Measurements from ENCODE around the gene ENAH. TPM values are rescaled to one million over a fixed set of nuclear protein-coding genes. Genes with fewer than 3 reads are reported as not detected.

Gene ENAH
- total and polyA plus RNA-seq, 2 donors (not counting 1 experiment from before 2014, with no cell fraction given) = 1.3 to 1.6 TPM

DNA sequence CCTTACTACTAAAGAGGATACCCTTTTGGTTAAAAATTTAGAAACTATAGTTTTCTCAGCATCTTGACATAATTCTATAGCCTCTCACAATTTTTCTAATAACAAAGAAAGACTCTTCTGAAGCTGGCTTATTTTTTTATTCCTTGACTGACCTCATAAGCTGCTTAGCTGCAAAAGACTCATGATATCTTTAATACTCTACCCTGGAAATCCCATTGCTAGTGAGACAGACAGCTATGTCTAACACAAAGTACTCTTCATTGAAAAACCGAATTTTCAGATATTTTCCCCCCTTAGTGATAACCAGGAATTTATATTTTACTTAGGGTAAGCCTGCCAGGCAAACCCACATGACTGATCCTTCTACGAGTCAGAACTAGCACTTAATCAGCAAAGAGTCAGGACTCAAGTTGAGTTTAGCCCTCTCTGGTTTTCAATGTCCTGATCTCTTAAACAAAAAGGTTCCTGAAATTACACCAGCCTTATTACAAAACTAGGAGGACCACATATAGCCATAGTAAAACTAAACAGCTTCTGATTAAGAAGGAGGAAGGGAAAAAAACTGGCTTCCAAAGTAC is 56.9 kb downstream of the ENAH start:
- peaks cover 0 to 1% (median 0%) of the 10 kb centered on the region in 3 donors for H3K9me3 ChIP-seq (ENCODE audit: control extremely low read depth in 1 of 3, control insufficient read depth in 2 of 3, insufficient read depth in 1 of 3, low read length in 2 of 3)
- 88% methylated on average over 1 of the region's 2 CpGs for WGBS (ENCODE audit: insufficient coverage)
- Mint-ChIP-seq H3K9me3 (ENCODE audit: insufficient read depth) (no peaks in the 10 kb centered on the region), H3K4me1 (no peaks in the 10 kb centered on the region), H3K4me3 (no peak overlapping the region), H3K27ac (no peak overlapping the region), H3K27me3 (peaks cover 9% of the 10 kb centered on the region)
- no peak overlapping the region for H3K27ac ChIP-seq (ENCODE audit: low read length in 2 of 2)
- H3K4me1 ChIP-seq (ENCODE audit: control insufficient read depth in 2 of 2, insufficient read depth in 2 of 2, low read length in 2 of 2) = no peaks in the 10 kb centered on the region
- H3K4me3 ChIP-seq (ENCODE audit: control extremely low read depth in 1 of 5, extremely low read depth in 1 of 5, insufficient read depth in 1 of 5, low read depth in 2 of 5, low read length in 4 of 5) = no peak overlapping the region
- H3K36me3 ChIP-seq (replicated peaks in 1 of 2; ENCODE audit: control extremely low read depth in 1 of 2, control insufficient read depth in 1 of 2, extremely low read depth in 1 of 2, insufficient read depth in 2 of 2, low read length in 1 of 2) = no peaks in the 10 kb centered on the region
- no peaks in the 10 kb centered on the region for H4K20me1 ChIP-seq (ENCODE audit: control insufficient read depth, insufficient read depth, low read length, poor library complexity, severe bottlenecking)
- TF ChIP-seq, protein P1, sequence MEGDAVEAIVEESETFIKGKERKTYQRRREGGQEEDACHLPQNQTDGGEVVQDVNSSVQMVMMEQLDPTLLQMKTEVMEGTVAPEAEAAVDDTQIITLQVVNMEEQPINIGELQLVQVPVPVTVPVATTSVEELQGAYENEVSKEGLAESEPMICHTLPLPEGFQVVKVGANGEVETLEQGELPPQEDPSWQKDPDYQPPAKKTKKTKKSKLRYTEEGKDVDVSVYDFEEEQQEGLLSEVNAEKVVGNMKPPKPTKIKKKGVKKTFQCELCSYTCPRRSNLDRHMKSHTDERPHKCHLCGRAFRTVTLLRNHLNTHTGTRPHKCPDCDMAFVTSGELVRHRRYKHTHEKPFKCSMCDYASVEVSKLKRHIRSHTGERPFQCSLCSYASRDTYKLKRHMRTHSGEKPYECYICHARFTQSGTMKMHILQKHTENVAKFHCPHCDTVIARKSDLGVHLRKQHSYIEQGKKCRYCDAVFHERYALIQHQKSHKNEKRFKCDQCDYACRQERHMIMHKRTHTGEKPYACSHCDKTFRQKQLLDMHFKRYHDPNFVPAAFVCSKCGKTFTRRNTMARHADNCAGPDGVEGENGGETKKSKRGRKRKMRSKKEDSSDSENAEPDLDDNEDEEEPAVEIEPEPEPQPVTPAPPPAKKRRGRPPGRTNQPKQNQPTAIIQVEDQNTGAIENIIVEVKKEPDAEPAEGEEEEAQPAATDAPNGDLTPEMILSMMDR (IDR thresholded peaks at IDR 0.05) = no peak
- no peak for TF ChIP-seq EZH2 (IDR thresholded peaks at IDR 0.05; ENCODE audit: borderline replicate concordance, insufficient read depth, low read depth, low read length, poor library complexity, severe bottlenecking)
- no peaks in the 10 kb centered on the region for H3K79me2 ChIP-seq (ENCODE audit: control insufficient read depth, insufficient read depth, low read length)
- ChIA-PET CTCF (interaction anchor here (1.0 kb wide), 1 partner anchor 10 kb away, joined by 3 read pairs; no protein-coding TSS in a partner anchor), POLR2A (no interaction called here)
- H3K27me3 ChIP-seq (replicated peaks in 1 of 4; ENCODE audit: control extremely low read depth in 1 of 4, control insufficient read depth in 3 of 4, insufficient read depth in 4 of 4, low read length in 3 of 4) = peaks cover 0 to 2% (median 0%) of the 10 kb centered on the region in 4 experiments
- H2AFZ ChIP-seq (ENCODE audit: insufficient read depth, low read depth, low read length, poor library complexity, severe bottlenecking) = no peak overlapping the region
- no peak overlapping the region for H3K4me2 ChIP-seq (replicated peaks; ENCODE audit: low read depth, low read length, poor library complexity, severe bottlenecking)
- ATAC-seq (ENCODE audit: low read depth) = no peak
- DNase-seq = no peak
- no peak overlapping the region for H3K9ac ChIP-seq (ENCODE audit: low read length)
- intact Hi-C loops (cut with micrococcal nuclease) = no loop called here

- TF ChIP-seq EZH2 (IDR thresholded peaks at IDR 0.05; ENCODE audit: borderline replicate concordance, insufficient read depth, low read depth, low read length, poor library complexity, severe bottlenecking) = no peak
- TF ChIP-seq, protein P1 (IDR thresholded peaks at IDR 0.05) = no peak
- no peak overlapping the region for H2AFZ ChIP-seq (ENCODE audit: insufficient read depth, low read depth, low read length, poor library complexity, severe bottlenecking)
- H3K27ac ChIP-seq (ENCODE audit: low read length in 2 of 2) = no peak overlapping the region
- H3K4me3 Mint-ChIP-seq = no peak overlapping the region
- H3K79me2 ChIP-seq (ENCODE audit: control insufficient read depth, insufficient read depth, low read length) = no peaks in the 10 kb centered on the region
- ChIA-PET POLR2A (no interaction called here), CTCF (interaction anchor here (0.7 kb wide), 1 partner anchor 16 kb away, joined by 3 read pairs; no protein-coding TSS in a partner anchor)
- no peak overlapping the region for H3K9ac ChIP-seq (ENCODE audit: low read length)
- no peaks in the 10 kb centered on the region for H4K20me1 ChIP-seq (ENCODE audit: control insufficient read depth, insufficient read depth, low read length, poor library complexity, severe bottlenecking)
- H3K27me3 ChIP-seq (replicated peaks in 1 of 4; ENCODE audit: control extremely low read depth in 1 of 4, control insufficient read depth in 3 of 4, insufficient read depth in 4 of 4, low read length in 3 of 4) = peaks cover 0 to 2% (median 0%) of the 10 kb centered on the region in 4 experiments
- DNase-seq = no peak
- peaks cover 9% of the 10 kb centered on the region for H3K27me3 Mint-ChIP-seq
- H3K36me3 ChIP-seq (replicated peaks in 1 of 2; ENCODE audit: control extremely low read depth in 1 of 2, control insufficient read depth in 1 of 2, extremely low read depth in 1 of 2, insufficient read depth in 2 of 2, low read length in 1 of 2) = no peaks in the 10 kb centered on the region
- intact Hi-C loops (cut with micrococcal nuclease) = no loop called here
- H3K27ac Mint-ChIP-seq = no peak overlapping the region
- no peaks in the 10 kb centered on the region for H3K4me1 ChIP-seq (ENCODE audit: control insufficient read depth in 2 of 2, insufficient read depth in 2 of 2, low read length in 2 of 2)
- no peak overlapping the region for H3K4me2 ChIP-seq (replicated peaks; ENCODE audit: low read depth, low read length, poor library complexity, severe bottlenecking)
- no peaks in the 10 kb centered on the region for H3K9me3 ChIP-seq (ENCODE audit: control extremely low read depth in 1 of 3, control insufficient read depth in 2 of 3, insufficient read depth in 1 of 3, low read length in 2 of 3)
- no peaks in the 10 kb centered on the region for H3K4me1 Mint-ChIP-seq
- H3K4me3 ChIP-seq (ENCODE audit: control extremely low read depth in 1 of 5, extremely low read depth in 1 of 5, insufficient read depth in 1 of 5, low read depth in 2 of 5, low read length in 4 of 5) = no peak overlapping the region
- ATAC-seq (ENCODE audit: low read depth) = no peak
- no peaks in the 10 kb centered on the region for H3K9me3 Mint-ChIP-seq (ENCODE audit: insufficient read depth)
Measured at GRCh38 chr1:225595452-225595851, 57.5 kb downstream of the ENAH start.

Measured in B cell (primary cell).